ENCODE results near the gene GVQW3. TPM values are rescaled to one million over a fixed set of nuclear protein-coding genes. Genes with fewer than 3 reads are reported as not detected.
"Not testable (repeated sequence)": the region's sequence is repeated elsewhere in the genome, so short reads cannot be mapped to it uniquely, and the experiment has no call there.

GVQW3 gene
- total RNA-seq, 1 donor from 2014 or later: 3.3 TPM

DNA sequence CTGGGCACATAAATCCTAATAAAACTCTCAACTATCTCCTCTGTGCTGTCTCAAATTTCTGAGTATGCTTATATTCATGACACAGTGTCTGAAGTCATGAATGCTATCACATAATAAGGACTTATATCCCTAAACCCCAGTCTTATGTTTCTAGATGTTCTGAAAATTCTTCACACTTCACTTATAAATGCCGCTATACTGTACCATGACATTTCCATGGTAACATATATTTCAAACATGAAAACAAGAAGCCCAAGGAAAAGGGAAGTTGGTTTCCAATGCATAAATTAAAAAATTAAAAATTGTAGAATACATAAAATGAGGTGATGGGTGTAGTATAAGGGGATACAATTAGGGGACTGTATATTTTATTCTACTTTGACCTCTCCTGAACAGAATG is 11.7 kb downstream of the GVQW3 start:
- DNase-seq (no peak), ATAC-seq (no peak)
- intact Hi-C loops (cut with DNase I): no loop called here
- H3K36me3 ChIP-seq: no peaks in the 10 kb centered on the region
- H3K4me1 ChIP-seq: no peaks in the 10 kb centered on the region
- H3K4me3 ChIP-seq: no peak overlapping the region
- H3K27me3 ChIP-seq (ENCODE audit: low read depth): no peaks in the 10 kb centered on the region
- H3K27ac ChIP-seq: no peak overlapping the region
- no peak for TF ChIP-seq CTCF (IDR thresholded peaks at IDR 0.05)
- H3K9me3 ChIP-seq: no peaks in the 10 kb centered on the region

- H3K4me3 ChIP-seq: no peak overlapping the region
- H3K27me3 ChIP-seq (ENCODE audit: low read depth): no peaks in the 10 kb centered on the region
- DNase-seq (no peak), ATAC-seq (no peak)
- H3K9me3 ChIP-seq: no peaks in the 10 kb centered on the region
- no peaks in the 10 kb centered on the region for H3K36me3 ChIP-seq
- intact Hi-C loops (cut with DNase I): no loop called here
- H3K4me1 ChIP-seq: no peaks in the 10 kb centered on the region
- no peak for TF ChIP-seq CTCF (IDR thresholded peaks at IDR 0.05)
- H3K27ac ChIP-seq: no peak overlapping the region
These were observed 13.3 kb downstream of the GVQW3 start for GRCh38 chr11:76394411-76394810.

GRCh38 chr11:76395296-76395695 is 14.2 kb downstream of the GVQW3 start:
- Histone ChIP-seq H3K27ac (no peak overlapping the region), H3K9me3 (no peaks in the 10 kb centered on the region), H3K4me1 (no peaks in the 10 kb centered on the region), H3K36me3 (no peaks in the 10 kb centered on the region), H3K4me3 (no peak overlapping the region), H3K27me3 (ENCODE audit: low read depth) (no peaks in the 10 kb centered on the region)
- DNase-seq (no peak), ATAC-seq (no peak)
- intact Hi-C loops (cut with DNase I): no loop called here
- TF ChIP-seq CTCF (IDR thresholded peaks at IDR 0.05): no peak

- no peak overlapping the region for H3K4me3 ChIP-seq
- H3K27me3 ChIP-seq (ENCODE audit: low read depth): no peaks in the 10 kb centered on the region
- ATAC-seq (no peak), DNase-seq (no peak)
- no peak for TF ChIP-seq CTCF (IDR thresholded peaks at IDR 0.05)
- no peaks in the 10 kb centered on the region for H3K36me3 ChIP-seq
- no peak overlapping the region for H3K27ac ChIP-seq
- H3K4me1 ChIP-seq: no peaks in the 10 kb centered on the region
- H3K9me3 ChIP-seq: no peaks in the 10 kb centered on the region
- intact Hi-C loops (cut with DNase I): no loop called here
These were observed 16.3 kb downstream of the GVQW3 start for GRCh38 chr11:76397383-76397782.

DNA sequence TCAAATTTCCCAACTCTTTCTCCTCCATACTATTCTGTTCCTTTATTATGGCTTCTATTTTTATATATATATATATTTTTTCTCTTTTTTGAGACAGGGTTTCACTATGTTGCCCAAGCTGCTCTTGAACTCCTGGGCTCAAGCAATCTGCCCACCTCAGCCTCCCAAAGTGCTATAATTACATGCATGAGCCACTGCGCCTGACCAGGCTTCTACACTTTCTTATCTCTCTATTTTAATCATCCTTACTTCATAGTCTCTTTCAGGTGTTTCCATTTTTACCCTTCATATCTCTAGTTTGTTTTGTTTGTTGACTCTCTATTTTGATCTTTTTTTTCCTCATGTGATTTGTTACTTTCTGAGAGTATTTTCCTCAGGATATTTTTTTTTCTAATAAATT is 19.8 kb downstream of the GVQW3 start:
- H3K4me3 ChIP-seq: no peak overlapping the region
- DNase-seq: no peak
- no peaks in the 10 kb centered on the region for H3K27me3 ChIP-seq (ENCODE audit: low read depth)
- ATAC-seq: no peak
- no peaks in the 10 kb centered on the region for H3K4me1 ChIP-seq
- no peaks in the 10 kb centered on the region for H3K9me3 ChIP-seq
- H3K36me3 ChIP-seq: no peaks in the 10 kb centered on the region
- H3K27ac ChIP-seq: no peak overlapping the region
- intact Hi-C loops (cut with DNase I): no loop called here
- no peak for TF ChIP-seq CTCF (IDR thresholded peaks at IDR 0.05)

GRCh38 chr11:76401484-76401883 is 20.4 kb downstream of the GVQW3 start:
- H3K27me3 ChIP-seq (ENCODE audit: low read depth); H3K4me1 ChIP-seq; intact Hi-C loops (cut with DNase I); DNase-seq; H3K27ac ChIP-seq; H3K36me3 ChIP-seq; H3K4me3 ChIP-seq; ATAC-seq; H3K9me3 ChIP-seq: not testable (repeated sequence)
